Aorta (tissue), 5 donors: ENCODE data around the gene FAM227B. TPM values are rescaled to one million over a fixed set of nuclear protein-coding genes. Genes with fewer than 3 reads are reported as not detected.
A peak's percentile ranks its signal among the peaks of the same experiment; 100 is the strongest.
"Not testable (repeated sequence)": the region's sequence is repeated elsewhere in the genome, so short reads cannot be mapped to it uniquely, and the experiment has no call there.

Experiments
- ATAC-seq: fragments of 200-7000 bp; cut with Tn5 transposase; one replicate; pipeline ENCODE4 v1.9.1; 2022; ENCODE audit warnings: moderate library complexity; ENCODE audit not compliant: low FRiP score
- DNase-seq, 2 donors: peaks; one replicate each; pipeline ENCODE4 v3.0.0-alpha.2; 2020
- H3K27ac ChIP-seq, 2 donors: one replicate each; pipeline ENCODE4 v1.5.1; 2013; ENCODE audit warnings: low read length in 2 of 2, mild to moderate bottlenecking in 2 of 2, moderate library complexity in 2 of 2, control low read depth in 1 of 2, inconsistent platforms in 1 of 2, low read depth in 1 of 2
- H3K27me3 ChIP-seq, 2 donors: one replicate each; pipeline ENCODE4 v1.6.1; 2013; ENCODE audit warnings: control low read depth in 1 of 2, low read length in 1 of 2, mild to moderate bottlenecking in 1 of 2, moderate library complexity in 1 of 2; ENCODE audit not compliant: insufficient read depth in 2 of 2, control insufficient read depth in 1 of 2
- H3K36me3 ChIP-seq, 2 donors: one replicate each; pipeline ENCODE4 v1.6.1; 2013; ENCODE audit warnings: control low read depth in 1 of 2, low read length in 1 of 2, mild to moderate bottlenecking in 1 of 2; ENCODE audit not compliant: insufficient read depth in 2 of 2, control insufficient read depth in 1 of 2
- H3K4me1 ChIP-seq, 2 donors: one replicate each; pipeline ENCODE4 v1.6.1; 2013; ENCODE audit warnings: low read length in 2 of 2, control low read depth in 1 of 2, mild to moderate bottlenecking in 1 of 2, moderate library complexity in 1 of 2; ENCODE audit not compliant: insufficient read depth in 2 of 2, control insufficient read depth in 1 of 2
- H3K4me3 ChIP-seq, 2 donors: one replicate each; pipeline ENCODE4 v1.5.1; 2013; ENCODE audit warnings: low read length in 2 of 2, control low read depth in 1 of 2, mild to moderate bottlenecking in 1 of 2
- H3K9me3 ChIP-seq: one replicate; pipeline ENCODE4 v1.6.1; 2013; ENCODE audit warnings: mild to moderate bottlenecking, low read length; ENCODE audit not compliant: control insufficient read depth
- WGBS, 2 donors: extraction: QIAGEN DNeasy Blood & Tissue Kit; methylation state at CpG; one replicate each; pipeline ENCODE4 v1.1.7; 2013; 5-methylcytosine and 5-hydroxymethylcytosine counted together
- intact Hi-C, 2 donors: fragments of 100-400 bp; cut with DNase I; formaldehyde crosslinking; loops; one replicate each; pipeline versions ENCODE4 v1.14.2 to v1.15.0; 2022
- polyA plus RNA-seq, 2 donors: library from polyadenylated mRNA; stranded (reverse); fragments of 200-250 nt; gene quantifications; one replicate each; pipeline ENCODE4 v1.2.3, GENCODE V29; 2013
- total RNA-seq, 2 donors: library from RNA; stranded (reverse); fragmentation: NEBNext Ultra II Directional; extraction: Animal tissue kit (Norgen Biotek cat#: 25700); gene quantifications; one replicate each; pipeline ENCODE4 v1.2.1, GENCODE V29; 2021
- donor health status: healthy with polysubstance abuse.
- donor health status: Bipolar disorder and iron deficiency.
- donor health status: DM: no; HTN: no; CAD: no.
- donor health status: DM: no; HTN: no; CAD: no.
- donor health status: DM: yes; HTN: yes; CAD: no.

FAM227B gene
- total and polyA plus RNA-seq, 4 donors, result 4.2 to 6.4 (median 5.0) TPM

DNA sequence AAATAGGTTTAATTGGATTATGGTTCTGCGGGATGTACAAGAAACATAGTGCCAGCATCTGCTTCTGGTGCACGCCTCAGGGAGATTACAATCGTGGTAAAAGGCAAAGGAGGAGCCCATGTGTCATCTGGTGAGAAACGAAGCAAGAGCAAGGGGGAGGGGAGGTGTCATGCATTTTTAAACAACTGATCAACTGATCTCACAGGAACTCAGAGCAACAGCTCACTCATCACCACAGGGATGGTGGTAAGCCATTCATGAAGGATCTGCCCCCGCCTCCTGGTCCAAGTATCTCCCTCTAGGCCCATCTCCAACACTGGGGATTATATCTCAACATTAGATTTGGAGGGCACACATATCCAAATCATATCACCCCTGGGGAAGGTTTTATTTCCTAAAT lies 239.7 kb downstream of the FAM227B start:
- ATAC-seq (no peak), DNase-seq (no peak)
- Histone ChIP-seq H3K36me3 (no peaks in the 10 kb centered on the region), H3K27me3 (no peaks in the 10 kb centered on the region), H3K4me1 (no peaks in the 10 kb centered on the region), H3K27ac (no peak overlapping the region), H3K4me3 (no peak overlapping the region), H3K9me3 (no peaks in the 10 kb centered on the region)
- intact Hi-C loops, result no loop called here
- 71 to 79% methylated on average over 5 of the region's 5 CpGs for WGBS, 2 donors

DNA sequence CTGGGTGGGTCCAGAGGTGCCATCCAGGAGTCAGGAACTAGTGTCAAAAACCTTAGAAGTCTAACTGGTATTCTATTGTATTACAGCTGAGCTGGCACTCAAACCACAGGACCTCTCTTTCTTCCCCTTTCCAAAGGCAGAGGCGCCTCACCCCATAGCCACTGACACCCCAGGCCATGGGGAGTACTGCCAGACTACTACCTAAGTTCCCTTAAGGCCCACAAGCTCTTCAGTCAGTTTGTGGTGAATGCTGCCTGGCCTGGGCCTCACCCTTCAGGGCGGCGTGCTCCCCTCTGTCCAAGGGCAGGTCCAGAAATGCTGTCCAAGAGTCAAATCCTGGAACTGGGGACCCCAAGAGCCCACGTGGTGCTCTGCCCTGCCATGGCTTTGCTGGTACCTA lies 240.6 kb downstream of the FAM227B start:
- H3K27me3 ChIP-seq, result no peaks in the 10 kb centered on the region
- no peak overlapping the region for H3K27ac ChIP-seq
- DNase-seq (peak in 1 of 2 donors; percentile 28), ATAC-seq (no peak)
- intact Hi-C loops, result no loop called here
- WGBS, 2 donors, result 85 to 91% methylated on average over 4 of the region's 4 CpGs
- no peaks in the 10 kb centered on the region for H3K9me3 ChIP-seq
- H3K4me1 ChIP-seq, result no peaks in the 10 kb centered on the region
- H3K36me3 ChIP-seq, result no peaks in the 10 kb centered on the region
- no peak overlapping the region for H3K4me3 ChIP-seq

DNA sequence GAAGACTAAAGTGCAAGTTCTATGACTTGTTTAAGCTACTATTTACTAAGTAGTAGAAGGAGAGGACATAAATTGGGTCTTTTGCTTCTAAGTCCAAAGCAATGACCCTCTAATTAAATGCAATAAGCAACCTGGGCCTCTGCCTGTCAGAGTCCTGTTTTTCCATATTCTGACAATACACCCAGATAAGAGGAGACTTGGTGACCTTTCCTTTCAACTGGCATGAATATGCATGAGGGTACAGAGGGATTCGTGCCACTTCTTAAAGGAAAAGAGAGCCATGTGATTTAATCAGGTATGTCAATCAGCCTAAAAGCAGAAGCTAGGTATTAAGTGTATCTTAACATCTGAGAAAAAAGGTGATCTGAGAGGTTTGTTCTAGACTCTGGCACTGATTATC lies 248.3 kb downstream of the FAM227B start:
- Histone ChIP-seq H3K27me3 (no peaks in the 10 kb centered on the region), H3K9me3 (no peaks in the 10 kb centered on the region), H3K27ac (no peak overlapping the region), H3K4me3 (no peak overlapping the region), H3K36me3 (no peaks in the 10 kb centered on the region), H3K4me1 (no peaks in the 10 kb centered on the region)
- DNase-seq, result no peak
- no peak for ATAC-seq
- intact Hi-C loops, result no loop called here
- 68 to 76% methylated on average over 1 of the region's 1 CpG for WGBS, 2 donors

DNA sequence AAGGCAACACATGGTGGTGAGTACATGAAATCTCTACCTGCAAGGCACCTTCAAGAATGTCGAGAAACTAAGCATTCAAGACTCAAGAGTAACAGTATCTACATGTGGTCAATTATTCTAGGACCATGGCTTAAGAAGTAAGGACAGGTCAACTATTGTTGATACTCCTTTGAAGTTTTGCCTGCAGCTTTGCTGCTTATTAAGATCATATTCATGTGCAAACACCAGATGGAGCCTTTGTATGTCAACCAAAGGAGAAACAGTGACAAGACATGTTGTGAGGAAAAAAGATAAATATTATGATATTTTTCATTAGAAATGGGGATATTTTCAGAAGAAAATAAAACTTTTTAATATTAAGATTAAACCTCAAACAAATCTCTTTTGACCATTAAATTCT lies 249.8 kb downstream of the FAM227B start:
- no peak overlapping the region for H3K4me3 ChIP-seq
- H3K4me1 ChIP-seq, result no peaks in the 10 kb centered on the region
- H3K27ac ChIP-seq, result no peak overlapping the region
- no peaks in the 10 kb centered on the region for H3K27me3 ChIP-seq
- 95 to 97% methylated on average over 1 of the region's 1 CpG for WGBS, 2 donors
- intact Hi-C loops, result no loop called here
- no peaks in the 10 kb centered on the region for H3K36me3 ChIP-seq
- no peaks in the 10 kb centered on the region for H3K9me3 ChIP-seq
- DNase-seq (no peak), ATAC-seq (no peak)

DNA sequence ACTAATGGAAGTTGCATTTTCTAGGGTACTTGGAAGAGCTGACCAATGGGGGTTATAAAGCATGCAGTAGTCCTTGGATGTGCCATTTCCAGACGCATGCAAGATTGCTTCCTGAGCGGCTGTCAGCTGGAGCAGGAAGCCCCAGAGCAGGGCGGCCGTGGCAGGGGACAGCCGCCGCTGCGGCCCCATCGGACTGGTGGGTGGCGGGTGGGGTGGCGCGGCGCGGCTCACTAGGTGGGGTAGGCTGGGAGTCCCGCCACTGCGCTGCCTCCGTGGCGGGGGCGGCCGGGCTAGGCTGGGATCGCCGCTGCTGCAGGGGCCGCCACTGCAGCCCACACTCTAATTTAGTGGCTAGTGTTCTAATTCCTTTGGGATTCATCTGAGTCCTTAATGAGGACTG lies 254.1 kb downstream of the FAM227B start:
- Histone ChIP-seq H3K4me3 (no peak overlapping the region), H3K9me3 (no peaks in the 10 kb centered on the region), H3K36me3 (no peaks in the 10 kb centered on the region), H3K27me3 (no peaks in the 10 kb centered on the region), H3K4me1 (no peaks in the 10 kb centered on the region), H3K27ac (no peak overlapping the region)
- no peak for ATAC-seq
- peak in 1 of 2 donors; percentile 45 for DNase-seq
- intact Hi-C loops, result no loop called here
- WGBS, 2 donors, result 96 to 97% methylated on average over 22 of the region's 22 CpGs

DNA sequence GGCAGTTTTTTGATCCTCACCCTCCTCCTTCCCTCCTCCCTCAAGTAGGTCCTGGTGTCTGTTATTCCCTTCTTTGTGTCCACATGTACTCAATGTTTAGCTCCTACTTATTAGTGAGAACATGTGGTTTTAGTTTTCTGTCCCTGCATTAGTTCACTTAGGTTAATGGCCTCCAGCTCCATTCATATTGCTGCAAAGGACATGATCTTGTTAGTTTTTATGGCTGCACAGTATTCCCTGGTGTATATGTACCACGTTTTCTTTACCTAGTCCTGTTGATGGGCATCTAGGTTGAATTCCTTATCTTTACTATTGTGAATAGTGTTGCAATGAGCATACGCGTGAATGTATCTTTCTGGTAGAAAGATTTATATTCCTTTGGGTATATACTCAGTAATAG lies 259.2 kb downstream of the FAM227B start:
- H3K4me3 ChIP-seq, result no peak overlapping the region
- ATAC-seq (no peak), DNase-seq (no peak)
- H3K27ac ChIP-seq, result no peak overlapping the region
- intact Hi-C loops, result no loop called here
- H3K27me3 ChIP-seq, result no peaks in the 10 kb centered on the region
- 66 to 73% methylated on average over 3 of the region's 3 CpGs for WGBS, 2 donors
- H3K36me3 ChIP-seq, result no peaks in the 10 kb centered on the region
- H3K9me3 ChIP-seq, result no peaks in the 10 kb centered on the region
- H3K4me1 ChIP-seq, result no peaks in the 10 kb centered on the region

DNA sequence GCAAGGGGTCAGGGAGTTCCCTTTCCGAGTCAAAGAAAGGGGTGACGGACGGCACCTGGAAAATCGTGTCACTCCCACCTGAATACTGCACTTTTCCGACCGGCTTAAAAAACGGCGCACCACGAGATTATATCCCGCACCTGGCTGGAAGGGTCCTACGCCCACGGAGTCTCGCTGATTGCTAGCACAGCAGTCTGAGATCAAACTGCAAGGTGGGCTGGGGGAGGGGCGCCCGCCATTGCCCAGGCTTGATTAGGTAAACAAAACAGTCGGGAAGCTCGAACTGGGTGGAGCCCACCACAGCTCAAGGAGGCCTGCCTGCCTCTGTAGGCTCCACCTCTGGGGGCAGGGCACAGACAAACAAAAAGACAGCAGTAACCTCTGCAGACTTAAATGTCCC lies 266.2 kb downstream of the FAM227B start:
- 91 to 92% methylated on average over 16 to 17 of the region's 17 CpGs for WGBS, 2 donors
- H3K4me3 ChIP-seq, ATAC-seq, H3K36me3 ChIP-seq, H3K27me3 ChIP-seq, intact Hi-C loops, H3K9me3 ChIP-seq, H3K4me1 ChIP-seq, H3K27ac ChIP-seq: not testable (repeated sequence)
- DNase-seq, result peak in 1 of 2 donors; percentile 32

DNA sequence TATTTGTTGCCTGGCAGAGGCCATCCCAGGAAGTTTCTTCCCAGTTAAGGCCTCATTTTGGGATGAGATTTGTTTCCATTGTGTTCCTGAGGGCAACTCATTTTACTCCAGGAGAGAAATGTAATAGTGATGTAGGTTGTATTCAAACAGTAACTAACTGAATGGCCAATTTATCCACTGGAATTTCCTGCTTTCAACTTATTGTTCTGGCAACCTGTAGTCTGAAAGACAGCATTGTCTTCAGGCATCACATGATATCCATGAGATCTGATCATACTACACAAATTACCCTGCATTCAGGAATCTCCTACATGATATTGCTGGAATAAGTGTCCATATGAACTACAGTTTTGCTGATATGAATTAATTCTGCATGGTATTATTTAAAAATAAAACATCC lies 277.1 kb downstream of the FAM227B start:
- Histone ChIP-seq H3K27me3 (no peaks in the 10 kb centered on the region), H3K9me3 (no peaks in the 10 kb centered on the region), H3K4me1 (no peaks in the 10 kb centered on the region), H3K4me3 (no peak overlapping the region), H3K27ac (no peak overlapping the region), H3K36me3 (peaks cover 0 to 4% of the 10 kb centered on the region in 2 donors)
- DNase-seq, result no peak
- no peak for ATAC-seq
- intact Hi-C loops, result no loop called here

DNA sequence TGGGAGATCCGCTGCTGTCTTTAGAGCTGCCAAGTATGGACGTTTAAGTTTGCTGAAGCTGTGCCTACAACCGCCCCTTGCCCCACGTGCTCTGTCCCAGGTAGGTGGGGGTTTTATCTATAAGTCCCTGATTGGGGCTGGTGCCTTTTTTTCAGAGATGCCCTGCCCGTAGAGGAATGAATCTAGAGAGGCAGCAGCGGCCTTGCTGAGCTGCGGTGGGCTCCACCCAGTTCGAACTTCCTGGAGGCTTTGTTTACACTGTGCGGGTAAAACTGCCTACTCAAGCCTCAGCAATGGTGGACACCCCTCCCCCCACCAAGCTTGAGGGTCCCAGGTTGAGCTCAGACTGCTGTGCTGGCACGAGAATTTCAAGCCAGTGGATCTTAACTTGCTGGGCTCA lies 281.0 kb downstream of the FAM227B start:
- DNase-seq, result no peak
- H3K27me3 ChIP-seq, result no peaks in the 10 kb centered on the region

More for the DNA sequence above, 281.0 kb downstream of the FAM227B start:
- intact Hi-C loops, result no loop called here
- no peak overlapping the region for H3K27ac ChIP-seq
- no peak overlapping the region for H3K4me3 ChIP-seq
- ATAC-seq, result no peak
- H3K36me3 ChIP-seq, result peaks cover 0 to 2% of the 10 kb centered on the region in 2 donors
- H3K9me3 ChIP-seq, result no peaks in the 10 kb centered on the region
- no peaks in the 10 kb centered on the region for H3K4me1 ChIP-seq
- WGBS, 2 donors, result 75 to 83% methylated on average over 10 of the region's 10 CpGs
